GM10847 (cell line): ENCODE data around the gene CATSPER1.

ENCODE experiments used
- POLR2A ChIP-seq: IDR thresholded peaks from 2 replicates; pipeline ENCODE4 v1.6.1; 2011; ENCODE audit not compliant: insufficient read length; ENCODE audit errors: extremely low read depth

The CATSPER1 gene

GRCh38 chr11:66015936-66016792 is 10.1 kb downstream of the CATSPER1 start:
- TF ChIP-seq POLR2A = no peak

DNA sequence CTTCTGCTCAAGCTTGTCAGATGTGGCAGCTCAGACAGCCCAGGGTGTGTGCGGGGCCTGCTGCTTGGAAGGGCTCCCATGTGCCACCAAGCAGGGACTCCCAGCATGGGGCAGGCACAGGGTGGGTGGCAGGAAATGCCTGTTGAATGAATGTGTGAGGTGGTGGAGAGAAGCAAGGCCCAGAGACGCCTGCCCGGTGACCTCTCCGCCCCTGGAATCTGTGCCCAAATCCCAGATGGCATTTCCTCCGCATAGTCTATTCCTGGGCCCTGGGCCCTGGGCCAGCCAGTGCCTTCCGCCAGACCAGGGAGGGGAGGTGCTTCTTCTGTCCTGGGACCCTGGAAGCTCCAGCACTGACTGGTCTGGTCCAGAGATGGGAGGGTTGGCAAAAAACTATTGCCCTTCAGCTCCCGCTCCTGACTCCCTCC is 10.8 kb downstream of the CATSPER1 start:
- no peak for TF ChIP-seq POLR2A

- no peak for TF ChIP-seq POLR2A
Measured at GRCh38 chr11:66014804-66015453, 11.3 kb downstream of the CATSPER1 start.

- no peak for TF ChIP-seq POLR2A
Measured at GRCh38 chr11:66013762-66014100, 12.5 kb downstream of the CATSPER1 start.

DNA sequence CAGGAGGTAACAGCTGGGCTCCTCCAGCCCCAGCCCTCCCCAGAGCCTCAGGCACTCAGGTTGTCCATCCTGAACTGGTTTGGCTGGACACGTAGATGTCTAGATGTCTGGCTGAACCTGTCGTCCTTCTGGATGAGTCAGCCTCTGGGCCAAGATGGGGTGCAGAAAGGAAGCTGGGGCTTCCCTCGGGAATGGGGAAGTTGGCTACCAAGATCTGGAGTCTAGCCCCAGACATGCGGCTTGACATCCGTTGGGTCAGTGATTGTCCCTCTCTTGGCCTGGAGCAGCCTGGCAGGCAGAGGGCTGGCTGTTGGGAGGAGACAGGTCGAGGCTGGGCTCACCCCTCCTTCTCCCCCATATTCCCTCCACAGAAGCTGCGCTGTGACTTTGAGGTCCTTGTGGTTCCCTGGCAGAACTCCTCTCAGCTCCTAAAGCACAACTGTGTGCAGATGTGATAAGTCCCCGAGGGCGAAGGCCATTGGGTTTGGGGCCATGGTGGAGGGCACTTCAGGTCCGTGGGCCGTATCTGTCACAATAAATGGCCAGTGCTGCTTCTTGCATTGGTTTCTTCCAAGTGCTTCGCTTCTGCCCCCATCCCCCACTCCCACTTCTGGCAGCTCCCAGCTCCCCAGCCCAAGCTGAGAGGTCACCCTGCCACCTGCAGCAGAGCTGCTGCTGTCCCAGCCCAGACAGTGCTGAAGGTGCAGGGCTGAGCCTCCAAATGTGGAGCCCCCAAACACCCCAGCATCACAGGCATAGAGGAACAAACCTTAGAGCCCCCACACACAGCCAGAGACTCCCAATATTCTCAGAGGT is 13.1 kb downstream of the CATSPER1 start:
- TF ChIP-seq POLR2A = no peak

- no peak for TF ChIP-seq POLR2A
Measured at GRCh38 chr11:66012371-66012945, 13.8 kb downstream of the CATSPER1 start.

GRCh38 chr11:66011785-66012303 is 14.4 kb downstream of the CATSPER1 start, which contains the start of gene CST6:
CST6 (plus strand) TSS chr11:66012008; CDS start chr11:66012045, 37 bp downstream.
- TF ChIP-seq POLR2A = no peak

DNA sequence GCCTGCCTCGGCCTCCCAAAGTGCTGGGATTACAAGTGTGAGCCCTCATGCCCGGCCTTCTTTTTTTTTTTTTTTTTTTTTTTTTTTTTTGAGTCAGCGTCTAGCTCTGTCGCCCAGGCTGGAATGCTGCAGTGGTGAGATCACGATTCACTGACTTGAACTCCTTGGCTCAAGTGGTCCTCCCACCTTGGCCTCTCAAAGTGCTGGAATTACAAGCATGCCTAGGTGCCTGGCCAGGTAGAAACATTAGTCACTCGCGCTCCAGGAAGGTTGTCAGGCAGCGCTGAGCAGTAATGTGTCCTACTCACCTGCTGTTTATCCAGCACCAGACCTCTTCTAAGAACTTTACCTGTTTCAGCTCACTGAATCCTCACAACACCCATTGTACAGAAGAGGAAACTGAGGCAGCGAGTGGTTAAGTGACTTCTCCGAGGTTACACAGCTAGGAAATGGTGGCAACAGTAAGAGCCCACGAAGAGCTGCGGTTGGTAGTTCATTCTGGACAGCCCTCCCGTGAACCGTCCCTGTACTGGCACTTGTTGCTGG is 15.0 kb downstream of the CATSPER1 start:
- no peak for TF ChIP-seq POLR2A

- TF ChIP-seq POLR2A = no peak
Measured at GRCh38 chr11:66008468-66009101, 17.7 kb downstream of the CATSPER1 start.

DNA sequence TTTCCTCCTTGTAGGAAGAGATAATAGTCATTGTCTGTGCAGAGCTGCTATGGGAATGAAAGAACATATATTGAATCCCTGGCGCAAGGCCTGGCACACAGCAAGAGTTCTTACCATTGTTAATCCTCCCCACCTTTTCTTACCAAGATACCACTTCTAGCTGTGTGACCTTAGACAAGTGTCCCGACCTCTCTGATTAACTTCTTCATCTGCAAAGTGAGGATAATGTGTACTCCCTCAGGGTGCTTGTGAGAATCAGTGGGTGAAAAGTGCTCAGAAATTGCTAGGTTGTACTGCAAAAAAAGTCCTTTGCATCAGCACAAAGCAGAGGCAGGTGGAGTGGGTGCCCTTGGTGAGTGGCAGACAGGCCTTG is 18.2 kb downstream of the CATSPER1 start:
- no peak for TF ChIP-seq POLR2A

DNA sequence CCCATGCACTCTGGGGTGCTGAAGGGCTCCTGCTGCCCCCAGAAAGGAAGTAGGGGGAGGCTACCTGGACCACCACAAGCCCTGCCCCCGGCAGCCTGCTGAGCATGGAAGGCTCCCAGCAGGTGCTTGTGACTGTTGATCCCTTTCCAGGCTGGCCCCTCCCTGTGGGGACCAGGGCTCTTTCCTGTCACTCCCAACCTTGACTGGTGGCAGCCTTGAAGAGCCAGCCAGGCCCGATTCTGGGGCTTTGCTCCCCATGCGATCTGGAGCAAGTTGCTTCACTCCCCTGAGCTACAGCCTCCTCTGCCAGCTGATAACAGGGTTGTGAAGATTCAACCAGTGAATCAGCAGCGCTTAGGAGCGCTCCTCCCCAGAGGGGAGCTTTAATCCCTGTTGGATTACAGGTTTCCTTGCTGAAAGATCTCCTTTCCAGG is 19.1 kb downstream of the CATSPER1 start:
- TF ChIP-seq POLR2A = no peak

GRCh38 chr11:66006891-66007176 is 19.4 kb downstream of the CATSPER1 start:
- TF ChIP-seq POLR2A = no peak

- TF ChIP-seq POLR2A = no peak
Measured at GRCh38 chr11:66006134-66006890, 20.0 kb downstream of the CATSPER1 start.

GRCh38 chr11:66004186-66004585 is 22.1 kb downstream of the CATSPER1 start:
- TF ChIP-seq POLR2A = no peak
